CD4-positive, alpha-beta T cell (primary cell): ENCODE data around the gene PTPRD. TPM values are rescaled to one million over a fixed set of nuclear protein-coding genes. Genes with fewer than 3 reads are reported as not detected.

Experiments
- ATAC-seq: fragments of 200-7000 bp; cut with Tn5 transposase; one replicate; pipeline ENCODE4 v1.10.0; 2022; ENCODE audit warnings: mild to moderate bottlenecking; ENCODE audit not compliant: poor library complexity
- CTCF ChIA-PET: fragments of 350-600 bp; sonication (Branson Sonifier 250); formaldehyde crosslinking; loops from one replicate; lab custom pipeline; 2021; ENCODE audit warnings: antibody characterized with exemption, inconsistent platforms; lab: Charles Lee
- POLR2A ChIA-PET: fragments of 350-600 bp; sonication (Branson Sonifier 250); formaldehyde crosslinking; loops from one replicate; lab custom pipeline; 2021; ENCODE audit warnings: antibody characterized with exemption, inconsistent platforms; lab: Charles Lee
- DNase-seq, 14 experiments: peaks; one replicate each; pipeline ENCODE4 v3.0.0-alpha.2; 2013 to 2020; ENCODE audit warnings: mixed read lengths in 2 of 14
- H3K27ac ChIP-seq, 2 donors: one replicate each; pipeline versions ENCODE4 v1.5.1 to v1.7.0; 2013; ENCODE audit warnings: low read length in 2 of 2, low read depth in 1 of 2, mild to moderate bottlenecking in 1 of 2
- H3K27me3 ChIP-seq, 2 experiments: 1 replicate in 1 of 2; 2 replicates in 1 of 2; pipeline versions ENCODE4 v1.6.1 to v1.7.0; 2013; ENCODE audit warnings: low read length in 2 of 2, control low read depth in 1 of 2, mild to moderate bottlenecking in 1 of 2, moderate library complexity in 1 of 2; ENCODE audit not compliant: insufficient read depth in 2 of 2, control insufficient read depth in 1 of 2
- H3K36me3 ChIP-seq: one replicate; pipeline ENCODE4 v1.6.1; 2013; ENCODE audit warnings: low read length, control low read depth; ENCODE audit not compliant: insufficient read depth
- H3K4me1 ChIP-seq: one replicate; pipeline ENCODE4 v1.6.1; 2013; ENCODE audit warnings: low read length, control low read depth; ENCODE audit not compliant: insufficient read depth
- H3K4me3 ChIP-seq: one replicate; pipeline ENCODE4 v1.5.1; 2013; ENCODE audit warnings: mild to moderate bottlenecking, low read length, moderate library complexity
- H3K9me3 ChIP-seq, 2 experiments: 1 replicate in 1 of 2; 2 replicates in 1 of 2; pipeline versions ENCODE4 v1.6.1 to v1.7.0; 2013; ENCODE audit warnings: low read length in 2 of 2, mild to moderate bottlenecking in 2 of 2, control low read depth in 1 of 2, moderate library complexity in 1 of 2; ENCODE audit not compliant: control insufficient read depth in 1 of 2, insufficient read depth in 1 of 2
- H3K27ac Mint-ChIP-seq: one replicate; pipeline ENCODE4 v1.8.0; 2020; ENCODE audit warnings: mixed read lengths
- H3K27me3 Mint-ChIP-seq: one replicate; pipeline ENCODE4 v1.8.0; 2021; ENCODE audit warnings: mixed read lengths
- H3K36me3 Mint-ChIP-seq: one replicate; pipeline ENCODE4 v1.8.0; 2021; ENCODE audit warnings: low read depth, mixed read lengths
- H3K4me1 Mint-ChIP-seq: one replicate; pipeline ENCODE4 v1.8.0; 2021; ENCODE audit warnings: low read depth, mixed read lengths
- H3K4me3 Mint-ChIP-seq: one replicate; pipeline ENCODE4 v1.8.0; 2020; ENCODE audit warnings: mild to moderate bottlenecking, mixed read lengths
- H3K9me3 Mint-ChIP-seq: one replicate; pipeline ENCODE4 v1.8.0; 2020; ENCODE audit warnings: mixed read lengths
- CTCF ChIP-seq: fragments of 200-600 bp; IDR thresholded peaks from one replicate; pipeline ENCODE4 v1.8.0; 2022; ENCODE audit warnings: antibody characterized with exemption, mild to moderate bottlenecking
- intact Hi-C, 2 experiments: fragments of 100-400 bp; cut with DNase I in 1 of 2; cut with micrococcal nuclease in 1 of 2; formaldehyde crosslinking; loops; one replicate each; pipeline versions ENCODE4 v1.15.1 to v1.9.0; 2023 to 2025; cut with DNase I, micrococcal nuclease
- total RNA-seq, 174 experiments: library from RNA in 2 of 174; stranded (reverse) in 2 of 174; gene quantifications; one replicate each; pipeline ENCODE4 v1.2.3 and lab custom pipeline; 2021 to 2026

PTPRD gene
- total RNA-seq, 2 experiments from 2014 or later, result not detected

- no peak for TF ChIP-seq CTCF
- no peaks in the 10 kb centered on the region for H3K27me3 ChIP-seq
- peaks cover 3% of the 10 kb centered on the region for H3K9me3 Mint-ChIP-seq
- H3K9me3 ChIP-seq, result no peaks in the 10 kb centered on the region
- H3K4me1 Mint-ChIP-seq, result no peaks in the 10 kb centered on the region
- no peaks in the 10 kb centered on the region for H3K27me3 Mint-ChIP-seq
- ChIA-PET POLR2A (no interaction called here), CTCF (no interaction called here)
- H3K27ac Mint-ChIP-seq, result no peak overlapping the region
- H3K27ac ChIP-seq, result no peak overlapping the region
- no peak overlapping the region for H3K4me3 ChIP-seq
- no peaks in the 10 kb centered on the region for H3K4me1 ChIP-seq
- DNase-seq, result no peak
- no peak overlapping the region for H3K4me3 Mint-ChIP-seq
- no peaks in the 10 kb centered on the region for H3K36me3 ChIP-seq
- no peaks in the 10 kb centered on the region for H3K36me3 Mint-ChIP-seq
- ATAC-seq, result no peak
- intact Hi-C loops, result no loop called here
Observed at GRCh38 chr9:10052916-10053315, 559.9 kb downstream of the PTPRD start.

DNA sequence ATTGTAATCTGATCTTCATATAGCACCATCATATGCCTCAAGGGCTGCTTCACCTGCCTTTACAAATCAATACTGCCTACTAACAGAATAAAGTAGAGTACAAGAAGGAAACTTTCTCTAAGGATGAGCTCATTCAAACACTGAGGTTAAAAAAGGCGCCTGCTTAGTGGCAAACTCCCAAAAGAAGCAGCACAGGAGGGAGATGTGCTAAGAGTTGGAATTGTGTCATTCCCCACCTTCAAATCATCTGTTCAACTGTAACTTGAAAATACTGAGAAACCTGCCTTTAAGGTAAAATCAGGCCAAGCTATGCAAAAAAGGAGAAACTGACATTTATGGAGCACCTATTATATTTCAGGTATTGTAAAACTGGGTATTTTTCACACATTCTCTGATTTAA is 560.6 kb downstream of the PTPRD start:
- POLR2A ChIA-PET, result no interaction called here
- CTCF ChIA-PET, result no interaction called here
- no peaks in the 10 kb centered on the region for H3K4me1 ChIP-seq
- H3K27ac Mint-ChIP-seq, result no peak overlapping the region
- no peak for ATAC-seq
- no peak overlapping the region for H3K27ac ChIP-seq
- H3K36me3 ChIP-seq, result no peaks in the 10 kb centered on the region
- H3K4me1 Mint-ChIP-seq, result no peaks in the 10 kb centered on the region
- no peaks in the 10 kb centered on the region for H3K9me3 ChIP-seq
- DNase-seq, result no peak
- no peak for TF ChIP-seq CTCF
- H3K27me3 ChIP-seq, result no peaks in the 10 kb centered on the region
- H3K9me3 Mint-ChIP-seq, result peaks cover 3% of the 10 kb centered on the region
- H3K27me3 Mint-ChIP-seq, result no peaks in the 10 kb centered on the region
- intact Hi-C loops, result no loop called here
- no peaks in the 10 kb centered on the region for H3K36me3 Mint-ChIP-seq
- H3K4me3 Mint-ChIP-seq, result no peak overlapping the region
- no peak overlapping the region for H3K4me3 ChIP-seq

DNA sequence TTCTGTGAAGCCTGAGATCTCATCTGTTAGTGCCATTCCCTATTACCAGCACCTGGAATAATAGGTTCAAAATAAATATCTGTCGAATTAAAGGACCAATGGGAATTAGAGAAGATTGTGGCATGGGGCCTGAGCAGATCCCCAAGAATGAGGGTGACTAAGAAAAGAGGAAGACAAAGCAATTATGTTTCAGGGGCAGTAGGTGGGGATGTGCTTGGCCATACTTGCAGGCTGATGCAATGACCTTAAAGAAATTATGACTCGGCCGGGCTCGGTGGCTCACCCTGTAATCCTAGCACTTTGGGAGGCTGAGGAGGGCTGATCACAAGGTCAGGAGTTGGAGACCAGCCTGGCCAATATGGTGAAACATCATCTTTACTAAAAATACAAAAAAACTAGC is 562.8 kb downstream of the PTPRD start:
- no peak for TF ChIP-seq CTCF
- Mint-ChIP-seq H3K9me3 (peaks cover 3% of the 10 kb centered on the region), H3K36me3 (no peaks in the 10 kb centered on the region), H3K27me3 (no peaks in the 10 kb centered on the region), H3K27ac (no peak overlapping the region), H3K4me3 (no peak overlapping the region), H3K4me1 (no peaks in the 10 kb centered on the region)
- ChIA-PET CTCF (no interaction called here), POLR2A (no interaction called here)
- Histone ChIP-seq H3K4me3 (no peak overlapping the region), H3K9me3 (no peaks in the 10 kb centered on the region), H3K36me3 (no peaks in the 10 kb centered on the region), H3K27ac (no peak overlapping the region), H3K27me3 (no peaks in the 10 kb centered on the region), H3K4me1 (no peaks in the 10 kb centered on the region)
- intact Hi-C loops, result no loop called here
- no peak for ATAC-seq
- no peak for DNase-seq
